Measurements from ENCODE around the gene COL4A3.

COL4A3 gene

GRCh38 chr2:227188292-227188691 is 23.9 kb downstream of the COL4A3 start:
- H3K4me3 ChIP-seq (ENCODE audit: low read depth in 1 of 2, low read length in 2 of 2), result no peak overlapping the region

GRCh38 chr2:227191367-227191766 is 26.9 kb downstream of the COL4A3 start:
- no peak overlapping the region for H3K4me3 ChIP-seq (ENCODE audit: low read depth in 1 of 2, low read length in 2 of 2)
- ATAC-seq (ENCODE audit: insufficient read depth, low read depth) (no peak), DNase-seq (no peak)
- H3K4me1 ChIP-seq (ENCODE audit: insufficient read depth, low read length), result no peaks in the 10 kb centered on the region
- H3K9me3 ChIP-seq (ENCODE audit: insufficient read depth, low read length, severe bottlenecking), result no peaks in the 10 kb centered on the region
- H2AFZ ChIP-seq (ENCODE audit: low read depth, low read length), result no peak overlapping the region
- no peaks in the 10 kb centered on the region for H3K79me2 ChIP-seq (ENCODE audit: insufficient read depth, low read length)
- no peaks in the 10 kb centered on the region for H3K36me3 ChIP-seq (ENCODE audit: insufficient read depth, low read length)
- H3K27ac ChIP-seq (ENCODE audit: low read length), result no peak overlapping the region
- no peak overlapping the region for H3K9ac ChIP-seq (ENCODE audit: low read depth, low read length)
- no peaks in the 10 kb centered on the region for H3K27me3 ChIP-seq (ENCODE audit: insufficient read depth, low read length, poor library complexity)
- no peak for TF ChIP-seq CTCF (IDR thresholded peaks at IDR 0.05; ENCODE audit: borderline replicate concordance, extremely low read depth, low read length, poor library complexity, severe bottlenecking)
- TF ChIP-seq EZH2 (IDR thresholded peaks at IDR 0.05; ENCODE audit: borderline replicate concordance, low read depth, low read length, severe bottlenecking), result no peak
- H4K20me1 ChIP-seq (ENCODE audit: insufficient read depth, low read length), result no peaks in the 10 kb centered on the region
- no peak overlapping the region for H3K4me2 ChIP-seq (ENCODE audit: insufficient read depth, low read length)

More at GRCh38 chr2:227188292-227188691, 23.9 kb downstream of the COL4A3 start:
- no peaks in the 10 kb centered on the region for H3K4me1 ChIP-seq (ENCODE audit: insufficient read depth, low read length)
- no peak for ATAC-seq (ENCODE audit: insufficient read depth, low read depth)
- H3K36me3 ChIP-seq (ENCODE audit: insufficient read depth, low read length), result no peaks in the 10 kb centered on the region
- H4K20me1 ChIP-seq (ENCODE audit: insufficient read depth, low read length), result no peaks in the 10 kb centered on the region
- no peaks in the 10 kb centered on the region for H3K79me2 ChIP-seq (ENCODE audit: insufficient read depth, low read length)
- no peaks in the 10 kb centered on the region for H3K27me3 ChIP-seq (ENCODE audit: insufficient read depth, low read length, poor library complexity)
- no peak for DNase-seq
- no peak overlapping the region for H3K27ac ChIP-seq (ENCODE audit: low read length)
- TF ChIP-seq EZH2 (IDR thresholded peaks at IDR 0.05; ENCODE audit: borderline replicate concordance, low read depth, low read length, severe bottlenecking) (no peak), CTCF (IDR thresholded peaks at IDR 0.05; ENCODE audit: borderline replicate concordance, extremely low read depth, low read length, poor library complexity, severe bottlenecking) (no peak)
- H3K4me2 ChIP-seq (ENCODE audit: insufficient read depth, low read length), result no peak overlapping the region
- H3K9me3 ChIP-seq (ENCODE audit: insufficient read depth, low read length, severe bottlenecking), result no peaks in the 10 kb centered on the region
- H3K9ac ChIP-seq (ENCODE audit: low read depth, low read length), result no peak overlapping the region
- H2AFZ ChIP-seq (ENCODE audit: low read depth, low read length), result no peak overlapping the region

GRCh38 chr2:227192491-227192890 is 28.1 kb downstream of the COL4A3 start:
- Histone ChIP-seq H4K20me1 (ENCODE audit: insufficient read depth, low read length) (no peaks in the 10 kb centered on the region), H3K27me3 (ENCODE audit: insufficient read depth, low read length, poor library complexity) (no peaks in the 10 kb centered on the region), H2AFZ (ENCODE audit: low read depth, low read length) (no peak overlapping the region), H3K4me2 (ENCODE audit: insufficient read depth, low read length) (no peak overlapping the region), H3K4me1 (ENCODE audit: insufficient read depth, low read length) (no peaks in the 10 kb centered on the region), H3K27ac (ENCODE audit: low read length) (no peak overlapping the region), H3K9ac (ENCODE audit: low read depth, low read length) (no peak overlapping the region), H3K79me2 (ENCODE audit: insufficient read depth, low read length) (no peaks in the 10 kb centered on the region), H3K4me3 (ENCODE audit: low read depth in 1 of 2, low read length in 2 of 2) (no peak overlapping the region), H3K36me3 (ENCODE audit: insufficient read depth, low read length) (no peaks in the 10 kb centered on the region), H3K9me3 (ENCODE audit: insufficient read depth, low read length, severe bottlenecking) (no peaks in the 10 kb centered on the region)
- TF ChIP-seq EZH2 (IDR thresholded peaks at IDR 0.05; ENCODE audit: borderline replicate concordance, low read depth, low read length, severe bottlenecking) (no peak), CTCF (IDR thresholded peaks at IDR 0.05; ENCODE audit: borderline replicate concordance, extremely low read depth, low read length, poor library complexity, severe bottlenecking) (no peak)
- ATAC-seq (ENCODE audit: insufficient read depth, low read depth), result no peak
- no peak for DNase-seq

GRCh38 chr2:227194219-227194618 is 29.8 kb downstream of the COL4A3 start:
- Histone ChIP-seq H3K9me3 (ENCODE audit: insufficient read depth, low read length, severe bottlenecking) (no peaks in the 10 kb centered on the region), H3K27me3 (ENCODE audit: insufficient read depth, low read length, poor library complexity) (no peaks in the 10 kb centered on the region), H3K36me3 (ENCODE audit: insufficient read depth, low read length) (no peaks in the 10 kb centered on the region), H3K4me1 (ENCODE audit: insufficient read depth, low read length) (no peaks in the 10 kb centered on the region), H3K4me3 (ENCODE audit: low read depth in 1 of 2, low read length in 2 of 2) (no peak overlapping the region), H3K4me2 (ENCODE audit: insufficient read depth, low read length) (no peak overlapping the region), H3K79me2 (ENCODE audit: insufficient read depth, low read length) (no peaks in the 10 kb centered on the region), H3K9ac (ENCODE audit: low read depth, low read length) (no peak overlapping the region), H2AFZ (ENCODE audit: low read depth, low read length) (no peak overlapping the region), H3K27ac (ENCODE audit: low read length) (no peak overlapping the region), H4K20me1 (ENCODE audit: insufficient read depth, low read length) (no peaks in the 10 kb centered on the region)
- TF ChIP-seq EZH2 (IDR thresholded peaks at IDR 0.05; ENCODE audit: borderline replicate concordance, low read depth, low read length, severe bottlenecking), result no peak
- no peak for TF ChIP-seq CTCF (IDR thresholded peaks at IDR 0.05; ENCODE audit: borderline replicate concordance, extremely low read depth, low read length, poor library complexity, severe bottlenecking)
- DNase-seq (no peak), ATAC-seq (ENCODE audit: insufficient read depth, low read depth) (no peak)

Measured in DND-41 (cell line).